HCT116 (cell line): ENCODE data around the gene IRAK2. TPM values are rescaled to one million over a fixed set of nuclear protein-coding genes. Genes with fewer than 3 reads are reported as not detected.
"Not testable (repeated sequence)": the region's sequence is repeated elsewhere in the genome, so short reads cannot be mapped to it uniquely, and the experiment has no call there.

ENCODE experiments used
- ATAC-seq: fragments of 200-7000 bp; cut with Tn5 transposase; 2 replicates; pipeline ENCODE4 v1.9.1; 2020; ENCODE audit warnings: mild to moderate bottlenecking, moderate library complexity
- BruUV-seq: library from RNA; stranded (reverse); fragments of 400-500 nt; replicated peaks from 2 replicates; lab custom pipeline; 2021; lab: Mats Ljungman, UMichigan
- CTCF ChIA-PET: fragments of 300-600 bp; sonication (Branson Sonifier 250); formaldehyde crosslinking; loops from one replicate; lab custom pipeline; 2021; ENCODE audit warnings: antibody characterized with exemption; lab: Charles Lee
- POLR2A ChIA-PET: fragments of 300-600, 350-600 bp; sonication (Branson Sonifier 250); formaldehyde crosslinking; loops from one replicate; lab custom pipeline; 2021; ENCODE audit warnings: antibody characterized with exemption; lab: Charles Lee
- RAD21 ChIA-PET, 2 experiments: fragments of 300-600 bp; sonication (Branson Sonifier 250); formaldehyde crosslinking; loops; one replicate each; lab custom pipeline; 2023; ENCODE audit warnings: low total read pairs in 2 of 2; ENCODE audit not compliant: uncharacterized antibody in 2 of 2, unreplicated experiment in 2 of 2, low non-redundant PET in 1 of 2; lab: Charles Lee
- DNase-seq: peaks from one replicate; pipeline ENCODE4 v3.0.0-alpha.2; 2010; ENCODE audit warnings: low read depth, low spot score
- H2AFZ ChIP-seq: fragments of 200-600 bp; shearing (Covaris generic), sonication (generic); 2 replicates; pipeline ENCODE4 v1.6.1; 2017; ENCODE audit warnings: low read depth, mixed run types, mixed read lengths, antibody characterized with exemption, low read length; ENCODE audit not compliant: poor library complexity, severe bottlenecking
- H3K27ac ChIP-seq: 2 replicates; pipeline ENCODE4 v1.5.1; 2012; ENCODE audit warnings: low read depth, low read length
- H3K27me3 ChIP-seq: fragments of 200-600 bp; sonication (generic); 2 replicates; pipeline ENCODE4 v1.6.1; 2016; ENCODE audit warnings: mixed run types, low read length, mixed read lengths; ENCODE audit not compliant: insufficient read depth
- H3K36me3 ChIP-seq, 2 experiments: fragments of 200-500 bp in 1 of 2; fragments of 200-600 bp in 1 of 2; sonication (Bioruptor generic) in 1 of 2; sonication (generic) in 1 of 2; 2 replicates each; pipeline versions ENCODE4 v1.5.1 to v1.6.1; 2014 to 2016; ENCODE audit warnings: low read length in 2 of 2, inconsistent platforms in 1 of 2, mixed read lengths in 1 of 2, mixed run types in 1 of 2; ENCODE audit not compliant: insufficient read depth in 2 of 2, control insufficient read depth in 1 of 2
- H3K4me1 ChIP-seq, 2 experiments: fragments of 200-600 bp in 1 of 2; sonication (generic) in 1 of 2; 2 replicates each; pipeline versions ENCODE4 v1.5.1 to v1.6.1; 2012 to 2017; ENCODE audit warnings: low read length in 2 of 2, inconsistent platforms in 1 of 2, mild to moderate bottlenecking in 1 of 2, mixed read lengths in 1 of 2, mixed run types in 1 of 2, moderate library complexity in 1 of 2; ENCODE audit not compliant: insufficient read depth in 2 of 2, control insufficient read depth in 1 of 2
- H3K4me2 ChIP-seq: fragments of 200-600 bp; sonication (generic); 2 replicates; pipeline ENCODE4 v1.6.1; 2017; ENCODE audit warnings: mixed run types, low read length, mixed read lengths
- H3K4me3 ChIP-seq, 2 experiments: fragments of 200-600 bp in 1 of 2; sonication (generic) in 1 of 2; replicated peaks in 1 of 2; 2 replicates each; pipeline ENCODE4 v1.5.1; 2011 to 2016; ENCODE audit warnings: low read length in 2 of 2, control low read depth in 1 of 2, low read depth in 1 of 2, mild to moderate bottlenecking in 1 of 2, mixed read lengths in 1 of 2, mixed run types in 1 of 2
- H3K79me2 ChIP-seq: fragments of 200-600 bp; sonication (generic); 2 replicates; pipeline ENCODE4 v1.6.1; 2017; ENCODE audit warnings: mild to moderate bottlenecking, mixed run types, low read length, moderate library complexity, mixed read lengths; ENCODE audit not compliant: insufficient read depth
- H3K9ac ChIP-seq: fragments of 200-600 bp; sonication (generic); 2 replicates; pipeline ENCODE4 v1.6.1; 2016; ENCODE audit warnings: low read length, mixed read lengths
- H3K9me2 ChIP-seq: fragments of 200-600 bp; sonication (generic), shearing (Covaris generic); 2 replicates; pipeline ENCODE4 v1.6.1; 2017; ENCODE audit warnings: mixed run types, mild to moderate bottlenecking, moderate library complexity; ENCODE audit not compliant: insufficient read depth
- H3K9me3 ChIP-seq, 2 experiments: fragments of 200-500 bp in 1 of 2; fragments of 200-600 bp in 1 of 2; sonication (Bioruptor generic) in 1 of 2; sonication (generic) in 1 of 2; 2 replicates each; pipeline ENCODE4 v1.6.1; 2014 to 2017; ENCODE audit warnings: low read length in 2 of 2, mixed read lengths in 2 of 2, inconsistent platforms in 1 of 2, low read depth in 1 of 2, mild to moderate bottlenecking in 1 of 2, mixed run types in 1 of 2, moderate library complexity in 1 of 2; ENCODE audit not compliant: control insufficient read depth in 1 of 2, insufficient read depth in 1 of 2
- H4K20me1 ChIP-seq: fragments of 200-600 bp; sonication (generic), shearing (Covaris generic); 2 replicates; pipeline ENCODE4 v1.6.1; 2017; ENCODE audit warnings: mixed run types, mild to moderate bottlenecking, moderate library complexity; ENCODE audit not compliant: insufficient read depth
- CEBPB ChIP-seq: IDR thresholded peaks from 2 replicates; pipeline ENCODE4 v1.6.1; 2012; ENCODE audit warnings: low read depth
- FOSL1 ChIP-seq: IDR thresholded peaks from 2 replicates; pipeline ENCODE4 v1.6.1; 2012; ENCODE audit warnings: low read depth
- REST ChIP-seq: IDR thresholded peaks from 2 replicates; pipeline ENCODE4 v1.6.1; 2012; ENCODE audit warnings: low read depth
- intact Hi-C: fragments of 100-400 bp; cut with micrococcal nuclease; formaldehyde crosslinking; loops from 2 replicates; pipeline ENCODE4 v1.10.0; 2022
- total RNA-seq: library from RNA; stranded (reverse); gene quantifications from one replicate; pipeline ENCODE4 v1.2.1, GENCODE V29; 2021; ENCODE audit not compliant: unreplicated experiment

IRAK2 gene
- total RNA-seq, 1 experiment from 2014 or later: 3.6 TPM

- no peak for TF ChIP-seq REST
- no peak for TF ChIP-seq FOSL1
- no peak for TF ChIP-seq CEBPB
Measured at GRCh38 chr3:10173926-10174435, 9.3 kb downstream of the IRAK2 start (continued).

DNA sequence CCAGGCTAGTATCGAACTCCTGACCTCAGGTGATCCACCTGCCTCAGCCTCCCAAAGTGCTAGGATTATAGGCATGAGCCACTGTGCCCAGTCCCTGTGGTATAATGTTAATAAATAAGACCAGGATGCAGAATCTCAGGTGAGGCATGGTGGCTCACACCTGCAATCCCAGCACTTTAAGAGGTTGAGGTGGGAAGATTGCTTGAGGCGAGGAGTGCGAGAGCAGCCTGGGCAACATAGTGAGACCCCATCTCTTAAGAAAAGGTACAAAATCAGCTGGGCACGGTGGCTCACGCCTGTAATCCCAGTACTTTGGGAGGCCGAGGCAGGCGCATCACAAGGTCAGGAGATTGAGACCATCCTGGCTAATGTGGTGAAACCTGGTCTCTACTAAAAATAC lies 10.6 kb downstream of the IRAK2 start:
- H3K27me3 ChIP-seq, BruUV-seq, H2AFZ ChIP-seq, H3K36me3 ChIP-seq, intact Hi-C loops, H3K4me2 ChIP-seq, POLR2A ChIA-PET, H3K9me3 ChIP-seq, H4K20me1 ChIP-seq, ATAC-seq, H3K9ac ChIP-seq, H3K79me2 ChIP-seq, H3K27ac ChIP-seq, DNase-seq, H3K4me3 ChIP-seq, H3K9me2 ChIP-seq: not testable (repeated sequence)
- ChIA-PET RAD21 (interaction anchor here in 1 of 2 experiments (0.6 kb wide), 1 partner anchor 78 kb away, joined by 4 read pairs; no protein-coding TSS in a partner anchor), CTCF (interaction anchor here (0.7 kb wide), 1 partner anchor 425 kb away, joined by 3 read pairs; the partner anchor contains the start of gene OGG1)
- peaks cover 5 to 14% of the 10 kb centered on the region in 2 experiments; a peak in 3 of 4 replicates for H3K4me1 ChIP-seq

DNA sequence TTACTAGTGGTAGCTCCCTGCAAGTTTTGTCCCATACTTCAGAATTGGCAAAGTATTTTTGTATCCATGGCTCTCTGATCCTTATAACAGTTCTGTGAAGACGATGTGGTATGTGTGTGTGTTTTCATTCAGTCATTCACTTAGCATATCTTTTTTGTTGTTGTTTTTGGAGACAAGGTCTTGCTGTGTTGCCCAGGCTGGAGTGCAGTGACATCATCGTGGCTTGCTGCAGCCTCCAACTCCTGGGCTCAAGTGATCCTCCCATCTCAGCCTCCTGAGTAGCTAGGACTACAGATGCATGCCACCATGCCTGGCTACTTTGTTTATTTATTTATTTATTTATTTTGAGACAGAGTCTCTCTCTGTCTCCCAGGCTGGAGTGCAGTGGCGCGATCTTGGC lies 11.4 kb downstream of the IRAK2 start:
- BruUV-seq, H3K9me2 ChIP-seq, H3K9ac ChIP-seq, POLR2A ChIA-PET, H3K27me3 ChIP-seq, H3K36me3 ChIP-seq, H3K27ac ChIP-seq, H3K4me2 ChIP-seq, H4K20me1 ChIP-seq, ATAC-seq, DNase-seq, H3K4me3 ChIP-seq, H3K79me2 ChIP-seq, intact Hi-C loops, H2AFZ ChIP-seq, CTCF ChIA-PET, H3K9me3 ChIP-seq: not testable (repeated sequence)
- RAD21 ChIA-PET: interaction anchor here in 1 of 2 experiments (0.7 kb wide), 1 partner anchor 49 kb away, joined by 5 read pairs; no protein-coding TSS in a partner anchor
- H3K4me1 ChIP-seq: peaks cover 5 to 14% of the 10 kb centered on the region in 2 experiments; a peak in 3 of 4 replicates
